Right atrium auricular region (tissue), 2 donors: ENCODE results near the gene TRAF3. TPM values are rescaled to one million over a fixed set of nuclear protein-coding genes. Genes with fewer than 3 reads are reported as not detected.

ENCODE experiments used
- DNase-seq: peaks from one replicate; pipeline ENCODE4 v3.0.0-alpha.2; 2019; ENCODE audit warnings: low spot score
- H3K27ac ChIP-seq, 2 donors: fragments of 200-600 bp; sonication (generic); 1 replicate in 1 of 2; 2 replicates in 1 of 2; pipeline ENCODE4 v1.5.1; 2016 to 2019
- H3K27me3 ChIP-seq, 2 donors: fragments of 200-600 bp; sonication (generic); one replicate each; pipeline versions ENCODE4 v1.5.1 to v1.6.0; 2017 to 2019
- H3K36me3 ChIP-seq: fragments of 200-600 bp; sonication (generic); one replicate; pipeline ENCODE4 v1.5.1; 2016
- H3K4me1 ChIP-seq, 2 donors: fragments of 200-600 bp; sonication (generic); one replicate each; pipeline versions ENCODE4 v1.5.1 to v1.6.0; 2017 to 2019
- H3K4me3 ChIP-seq, 2 donors: fragments of 200-600 bp; sonication (generic); 1 replicate in 1 of 2; 2 replicates in 1 of 2; pipeline ENCODE4 v1.5.1; 2017 to 2019; ENCODE audit warnings: mild to moderate bottlenecking in 1 of 2, moderate library complexity in 1 of 2
- H3K9me3 ChIP-seq, 2 donors: fragments of 200-600 bp; sonication (generic); one replicate each; pipeline ENCODE4 v1.5.1; 2019
- total RNA-seq, 2 donors: library from RNA; depleted of rRNA; stranded (reverse); fragments of >200 nt; gene quantifications; one replicate each; pipeline ENCODE4 v1.1.0, GENCODE V29; 2016
- TF ChIP-seq, protein P1 (sequence below), 2 donors: fragments of 200-600 bp; sonication (generic); IDR thresholded peaks; one replicate each; pipeline ENCODE4 v1.5.1; 2019; ENCODE audit warnings: antibody characterized with exemption in 2 of 2

TRAF3 gene
- total RNA-seq, 2 donors from 2014 or later = 9.1 to 10.0 TPM

- Histone ChIP-seq H3K4me1 (peaks cover 0 to 6% of the 10 kb centered on the region in 2 donors), H3K9me3 (no peaks in the 10 kb centered on the region), H3K27me3 (no peaks in the 10 kb centered on the region), H3K36me3 (no peaks in the 10 kb centered on the region), H3K27ac (no peak overlapping the region), H3K4me3 (no peak overlapping the region)
- TF ChIP-seq, protein P1, sequence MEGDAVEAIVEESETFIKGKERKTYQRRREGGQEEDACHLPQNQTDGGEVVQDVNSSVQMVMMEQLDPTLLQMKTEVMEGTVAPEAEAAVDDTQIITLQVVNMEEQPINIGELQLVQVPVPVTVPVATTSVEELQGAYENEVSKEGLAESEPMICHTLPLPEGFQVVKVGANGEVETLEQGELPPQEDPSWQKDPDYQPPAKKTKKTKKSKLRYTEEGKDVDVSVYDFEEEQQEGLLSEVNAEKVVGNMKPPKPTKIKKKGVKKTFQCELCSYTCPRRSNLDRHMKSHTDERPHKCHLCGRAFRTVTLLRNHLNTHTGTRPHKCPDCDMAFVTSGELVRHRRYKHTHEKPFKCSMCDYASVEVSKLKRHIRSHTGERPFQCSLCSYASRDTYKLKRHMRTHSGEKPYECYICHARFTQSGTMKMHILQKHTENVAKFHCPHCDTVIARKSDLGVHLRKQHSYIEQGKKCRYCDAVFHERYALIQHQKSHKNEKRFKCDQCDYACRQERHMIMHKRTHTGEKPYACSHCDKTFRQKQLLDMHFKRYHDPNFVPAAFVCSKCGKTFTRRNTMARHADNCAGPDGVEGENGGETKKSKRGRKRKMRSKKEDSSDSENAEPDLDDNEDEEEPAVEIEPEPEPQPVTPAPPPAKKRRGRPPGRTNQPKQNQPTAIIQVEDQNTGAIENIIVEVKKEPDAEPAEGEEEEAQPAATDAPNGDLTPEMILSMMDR (IDR thresholded peaks at IDR 0.05) = no peak
- no peak for DNase-seq
Observed at GRCh38 chr14:102905116-102906108, 128.2 kb downstream of the TRAF3 start.

DNA sequence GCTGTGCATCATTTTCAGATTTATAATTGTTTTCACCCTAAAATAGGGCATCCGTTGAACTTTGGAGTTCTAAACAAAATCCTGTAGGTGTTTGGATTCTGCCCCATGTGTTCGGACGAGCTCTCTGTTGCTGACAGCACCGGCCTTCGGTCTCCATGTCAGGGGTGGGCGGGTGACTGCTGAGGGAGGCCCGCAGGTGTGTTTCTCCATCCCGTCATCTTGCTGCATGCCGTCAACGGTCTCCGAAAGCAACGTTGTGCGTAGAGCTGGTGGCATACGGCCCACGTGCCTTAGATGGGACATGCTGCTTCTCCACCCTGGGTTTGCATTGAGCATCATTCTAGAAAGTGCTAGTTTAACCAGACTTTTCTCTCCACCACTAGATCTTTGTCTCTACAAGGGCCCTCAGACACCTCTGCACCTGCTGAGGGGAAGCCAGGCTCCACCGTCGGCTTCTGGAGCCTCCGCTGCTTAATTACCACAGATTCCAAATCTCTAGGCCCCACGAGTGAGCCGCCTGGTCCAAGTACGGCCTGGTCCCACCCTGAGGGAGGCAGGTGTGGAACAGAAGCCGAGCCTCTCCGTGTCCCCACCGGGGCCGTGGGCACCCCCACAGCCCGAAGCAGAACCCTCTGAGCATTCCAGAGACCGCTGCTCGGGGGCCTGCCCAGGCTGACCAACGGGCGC lies 129.5 kb downstream of the TRAF3 start:
- Histone ChIP-seq H3K9me3 (no peaks in the 10 kb centered on the region), H3K4me3 (no peak overlapping the region), H3K36me3 (no peaks in the 10 kb centered on the region), H3K4me1 (no peaks in the 10 kb centered on the region), H3K27me3 (no peaks in the 10 kb centered on the region), H3K27ac (no peak overlapping the region)
- TF ChIP-seq, protein P1 (IDR thresholded peaks at IDR 0.05) = no peak
- no peak for DNase-seq

DNA sequence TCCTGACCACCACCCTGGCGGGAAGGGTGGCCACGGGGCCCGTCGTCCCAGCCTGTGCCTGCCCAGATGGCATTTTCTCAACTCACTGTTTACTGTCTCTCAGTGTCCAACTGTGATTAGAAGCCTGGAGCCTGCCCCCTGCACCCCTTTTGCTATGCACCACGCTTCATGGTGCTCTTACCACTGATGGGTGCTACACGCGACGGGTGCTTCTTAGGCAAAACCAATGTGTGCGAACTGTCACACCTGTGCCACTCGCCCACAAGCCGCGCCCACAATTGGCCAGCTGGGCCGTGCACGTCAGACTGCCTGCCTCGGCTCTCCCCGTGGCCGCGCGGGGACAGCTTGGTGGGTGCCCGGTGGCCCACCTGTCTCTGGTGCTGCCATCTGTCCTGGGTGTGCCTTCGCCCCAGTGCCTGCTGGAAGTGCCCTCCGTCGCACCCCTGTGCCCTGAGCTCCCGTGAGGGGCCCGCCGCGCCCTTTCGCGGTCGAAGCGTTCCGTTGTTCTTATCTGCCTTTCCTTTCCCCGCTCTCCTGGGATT lies 130.1 kb downstream of the TRAF3 start:
- TF ChIP-seq, protein P1 (IDR thresholded peaks at IDR 0.05) = no peak
- Histone ChIP-seq H3K4me3 (no peak overlapping the region), H3K4me1 (no peaks in the 10 kb centered on the region), H3K36me3 (no peaks in the 10 kb centered on the region), H3K27me3 (no peaks in the 10 kb centered on the region), H3K27ac (no peak overlapping the region), H3K9me3 (no peaks in the 10 kb centered on the region)
- DNase-seq = no peak

DNA sequence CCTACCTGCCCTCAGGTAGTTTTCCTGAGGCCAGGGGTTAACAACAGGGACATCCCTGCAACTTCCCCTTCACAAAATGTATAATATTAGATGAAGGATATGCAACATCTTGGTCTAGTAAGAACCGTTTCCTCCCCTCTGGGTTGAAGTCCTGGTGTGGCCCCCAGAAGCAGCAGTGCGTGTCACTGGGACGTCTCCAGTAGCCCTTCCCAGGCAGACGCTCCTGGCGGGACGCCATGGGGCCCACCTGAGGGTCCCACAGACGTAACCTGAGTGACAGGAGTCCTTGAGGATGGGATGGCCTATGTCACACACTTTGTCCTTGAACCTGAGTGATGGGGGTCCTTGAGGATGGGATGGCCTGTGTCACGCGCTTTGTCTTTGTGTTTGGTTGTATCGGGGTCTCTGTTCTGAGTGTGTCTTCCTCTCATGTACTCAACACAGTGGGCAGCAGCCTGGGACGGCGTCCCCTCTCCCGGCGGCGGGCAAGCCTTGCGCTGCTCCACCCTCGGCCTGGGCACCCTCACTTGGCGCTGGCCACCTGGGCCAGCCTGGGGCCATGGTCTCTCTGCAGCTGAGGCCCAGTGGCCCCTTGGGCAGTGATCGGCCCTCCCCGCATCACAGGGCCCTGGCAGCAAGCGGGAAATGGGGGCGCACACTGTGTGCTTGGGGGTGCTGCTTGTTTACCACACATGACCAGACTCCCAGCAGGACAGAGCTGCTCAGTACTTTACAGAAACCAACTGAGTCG lies 130.9 kb downstream of the TRAF3 start:
- Histone ChIP-seq H3K27me3 (no peaks in the 10 kb centered on the region), H3K4me3 (no peak overlapping the region), H3K27ac (no peak overlapping the region), H3K4me1 (no peaks in the 10 kb centered on the region), H3K36me3 (no peaks in the 10 kb centered on the region), H3K9me3 (no peaks in the 10 kb centered on the region)
- TF ChIP-seq, protein P1 (IDR thresholded peaks at IDR 0.05) = no peak
- no peak for DNase-seq

DNA sequence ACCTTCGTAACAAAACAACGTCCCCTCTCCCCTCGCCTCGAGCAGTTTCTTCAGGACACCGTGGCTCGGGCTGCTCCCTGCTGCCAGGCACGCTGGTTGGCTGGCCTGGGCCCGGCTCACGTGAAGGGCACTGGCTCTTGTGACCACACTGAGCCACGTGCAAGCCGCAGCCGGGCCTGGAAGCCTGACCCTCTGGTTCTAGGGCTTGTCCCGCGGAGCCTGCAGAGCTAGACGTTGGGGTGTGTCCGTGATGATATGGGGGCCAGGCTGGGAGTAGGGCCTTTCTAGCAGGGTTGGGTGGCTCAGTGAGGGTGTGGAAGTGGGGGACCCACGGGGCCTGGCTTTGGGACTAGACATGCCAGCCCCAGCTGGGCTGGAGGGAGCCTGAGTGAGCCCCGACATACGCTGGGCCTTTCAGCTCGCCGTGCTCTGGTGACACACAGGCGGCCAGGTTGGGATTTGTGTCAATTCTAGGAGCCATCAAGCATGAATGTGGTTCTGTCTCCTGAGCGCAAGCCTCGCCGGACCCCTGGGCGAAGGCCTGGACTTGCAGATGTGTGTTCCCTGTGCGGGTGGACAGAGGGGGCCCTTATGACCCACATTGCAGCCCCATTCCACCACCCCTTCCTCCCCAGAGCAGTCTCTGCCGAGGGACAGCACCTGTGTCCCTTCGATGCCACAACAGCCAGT lies 131.7 kb downstream of the TRAF3 start:
- TF ChIP-seq, protein P1 (IDR thresholded peaks at IDR 0.05) = no peak
- Histone ChIP-seq H3K27ac (no peak overlapping the region), H3K9me3 (no peaks in the 10 kb centered on the region), H3K4me1 (no peaks in the 10 kb centered on the region), H3K4me3 (no peak overlapping the region), H3K27me3 (no peaks in the 10 kb centered on the region), H3K36me3 (no peaks in the 10 kb centered on the region)
- DNase-seq = no peak
